Measurements from ENCODE around the gene APOL1.

The APOL1 gene

DNA sequence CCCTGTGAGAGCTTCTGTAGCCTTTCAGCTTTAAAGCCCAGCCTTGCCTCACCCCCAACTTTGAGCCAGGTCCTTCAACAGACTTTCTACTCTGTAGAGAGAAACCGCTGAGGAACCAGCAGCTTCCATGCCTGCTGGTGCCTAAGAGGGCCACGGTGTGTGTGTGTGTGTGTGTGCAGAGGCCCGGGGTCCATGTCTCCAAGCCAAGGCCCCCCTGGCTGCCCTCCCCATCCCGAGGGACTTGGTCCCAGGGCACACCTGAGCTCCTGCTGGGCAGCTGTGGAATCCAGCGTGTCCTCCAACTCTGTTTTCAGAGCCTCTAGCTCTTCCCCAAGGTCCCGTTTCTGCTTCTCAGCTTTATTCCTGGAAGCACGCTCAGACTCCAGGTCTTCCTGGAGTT lies 42.3 kb downstream of the APOL1 start:
- no peak for DNase-seq

GRCh38 chr22:36296690-36297089 lies 43.8 kb downstream of the APOL1 start:
- DNase-seq: no peak

GRCh38 chr22:36297568-36297967 lies 44.6 kb downstream of the APOL1 start:
- no peak for DNase-seq

DNA sequence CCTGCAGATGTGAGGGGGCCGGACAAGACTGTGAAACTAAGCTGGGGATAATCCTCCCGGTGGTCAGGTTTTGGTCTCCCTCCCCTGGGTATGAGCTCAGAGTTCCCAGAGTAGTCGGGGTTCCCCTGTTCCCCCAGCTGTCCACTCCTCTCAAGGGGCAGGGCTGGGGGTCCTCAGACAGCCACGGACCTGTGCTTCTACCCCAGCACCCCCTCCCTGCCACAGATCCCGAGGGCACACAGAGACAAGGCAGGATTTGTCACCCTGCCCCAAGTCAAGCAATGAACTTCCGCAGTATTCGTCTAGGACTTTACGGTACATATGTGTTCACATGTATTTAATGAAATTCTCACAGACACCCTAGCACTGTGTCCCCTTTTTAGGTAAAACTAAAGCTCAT lies 45.2 kb downstream of the APOL1 start:
- no peak for DNase-seq

- no peak for DNase-seq
Observed at GRCh38 chr22:36298601-36299000, 45.7 kb downstream of the APOL1 start.

- DNase-seq: no peak
Observed at GRCh38 chr22:36299295-36299694, 46.4 kb downstream of the APOL1 start.

DNA sequence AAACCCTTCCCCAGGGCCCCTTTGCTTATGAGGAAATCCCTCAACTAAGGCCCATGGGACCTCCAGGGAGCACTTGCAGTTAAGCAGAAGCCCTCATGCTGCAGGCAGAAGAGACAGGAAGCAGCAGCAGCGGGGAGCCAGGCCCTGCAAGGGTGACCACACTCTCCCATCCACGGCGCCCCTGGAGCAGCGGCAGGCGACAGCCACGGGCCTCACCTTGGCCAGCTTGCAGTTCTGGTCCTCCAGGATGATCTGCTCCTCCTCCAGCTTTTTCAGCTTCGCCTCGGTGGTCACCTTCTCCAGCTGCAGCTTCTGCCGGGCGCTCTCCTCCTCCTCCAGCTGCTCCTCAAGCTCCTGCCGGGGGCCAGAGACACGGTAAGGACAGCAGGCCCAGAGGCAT lies 47.0 kb downstream of the APOL1 start:
- DNase-seq: no peak

GRCh38 chr22:36300396-36301212 lies 47.7 kb downstream of the APOL1 start:
- DNase-seq: no peak

- peak; percentile 9 for DNase-seq
Observed at GRCh38 chr22:36301384-36301828, 48.5 kb downstream of the APOL1 start.

DNA sequence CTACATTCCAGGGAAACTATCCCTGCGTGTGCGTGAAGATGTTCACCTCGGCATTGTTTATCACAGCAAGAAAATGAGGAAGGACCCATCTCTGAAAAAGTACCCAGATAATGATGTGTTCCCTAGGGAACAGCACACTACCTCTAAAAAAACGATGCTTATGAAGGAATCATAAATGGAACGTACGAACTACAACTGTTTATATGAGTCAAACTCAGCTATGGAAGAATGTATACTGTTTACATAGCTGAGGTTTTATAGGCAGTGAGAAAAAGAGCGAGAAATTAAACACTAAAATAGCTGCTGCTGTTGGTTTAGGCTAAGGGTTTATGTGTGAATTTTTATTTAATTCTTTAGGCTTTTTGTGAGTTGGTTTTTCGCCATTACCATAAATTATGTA lies 48.9 kb downstream of the APOL1 start:
- no peak for DNase-seq

DNA sequence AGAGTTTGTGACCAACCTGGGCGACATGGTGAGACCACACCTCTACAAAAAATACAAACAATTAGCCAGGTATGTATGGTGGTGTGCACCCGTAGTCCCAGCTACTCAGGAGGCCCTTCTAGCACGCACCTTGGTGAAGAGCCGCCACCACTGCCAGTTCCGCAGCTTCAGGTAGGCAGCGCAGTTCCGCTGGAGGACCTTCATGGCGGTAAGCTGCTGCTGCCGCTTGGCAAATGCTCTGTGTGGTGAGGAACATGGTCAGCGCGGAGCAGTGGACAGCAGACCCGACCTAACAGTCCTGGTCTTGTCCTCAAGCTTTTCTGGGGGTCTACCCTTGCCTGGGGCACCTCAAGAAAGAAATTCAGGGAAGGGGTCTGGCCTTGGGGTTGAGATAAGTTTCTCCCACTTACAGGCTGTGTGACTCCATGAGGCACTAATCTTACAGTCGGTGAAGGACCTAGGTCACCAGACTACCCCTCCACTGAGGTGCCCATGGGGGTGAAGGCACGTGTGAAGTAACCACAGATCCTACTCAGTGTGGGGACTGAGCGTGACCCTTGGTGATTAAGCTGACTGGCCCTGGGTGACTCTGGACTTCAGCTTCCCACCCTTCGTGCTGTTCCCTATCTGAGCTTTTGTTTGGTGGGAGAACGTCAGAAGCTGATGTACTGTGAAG lies 49.6 kb downstream of the APOL1 start:
- DNase-seq: no peak

GRCh38 chr22:36303115-36303467 lies 50.2 kb downstream of the APOL1 start:
- no peak for DNase-seq

GRCh38 chr22:36303874-36304273 lies 50.9 kb downstream of the APOL1 start:
- no peak for DNase-seq

DNA sequence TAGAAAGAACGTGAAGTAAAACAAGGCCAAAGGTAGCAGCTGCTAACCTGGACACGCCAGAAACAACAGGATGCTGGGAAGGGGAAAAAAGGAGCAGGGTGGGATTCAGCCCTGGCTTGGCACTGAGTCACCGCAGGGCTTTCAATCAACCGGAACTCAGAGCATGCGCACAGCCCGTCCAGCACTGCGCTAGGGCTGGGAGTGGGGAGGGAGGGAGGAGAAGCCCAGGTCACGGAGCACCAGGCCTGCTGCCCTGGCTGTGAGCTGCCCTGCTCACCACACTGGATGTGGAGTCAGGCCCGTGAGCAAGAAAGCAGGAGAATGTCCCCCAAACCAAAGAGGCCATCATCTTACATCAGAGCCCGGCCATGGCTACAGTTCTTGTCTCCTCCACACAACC lies 51.5 kb downstream of the APOL1 start:
- DNase-seq: no peak

- DNase-seq: no peak
Observed at GRCh38 chr22:36305813-36306212, 52.9 kb downstream of the APOL1 start.

- DNase-seq: no peak
Observed at GRCh38 chr22:36306227-36306626, 53.3 kb downstream of the APOL1 start.

DNA sequence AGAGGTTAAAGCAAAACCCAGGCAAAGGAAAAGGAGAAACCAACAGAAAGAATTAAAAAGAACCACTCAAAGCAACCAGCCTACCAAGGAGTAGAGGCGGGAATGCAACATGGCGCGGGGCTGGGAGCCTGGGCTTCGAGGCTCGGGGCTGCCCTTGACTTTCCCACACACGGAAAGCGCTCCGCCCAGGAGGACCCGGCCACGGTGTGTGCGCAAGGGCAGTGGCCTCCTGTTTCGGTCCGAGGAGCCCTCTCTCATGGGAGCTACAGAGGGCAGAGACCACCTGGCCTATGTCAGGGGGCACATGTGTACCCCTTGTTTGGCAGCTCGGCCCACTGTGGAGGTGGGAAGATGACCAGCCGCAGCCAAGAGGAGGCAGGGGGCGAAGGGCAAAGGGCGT lies 55.9 kb downstream of the APOL1 start:
- no peak for DNase-seq

- no peak for DNase-seq
Observed at GRCh38 chr22:36311386-36312085, 58.6 kb downstream of the APOL1 start.

- no peak for DNase-seq
Observed at GRCh38 chr22:36315325-36315724, 62.4 kb downstream of the APOL1 start.

GRCh38 chr22:36316419-36316818 lies 63.5 kb downstream of the APOL1 start:
- no peak for DNase-seq
